ENCODE data around the gene CTNNA3. TPM values are rescaled to one million over a fixed set of nuclear protein-coding genes. Genes with fewer than 3 reads are reported as not detected.

Gene CTNNA3
- total and polyA plus RNA-seq, 7 donors: 0.85 to 66.2 (median 28.1) TPM

DNA sequence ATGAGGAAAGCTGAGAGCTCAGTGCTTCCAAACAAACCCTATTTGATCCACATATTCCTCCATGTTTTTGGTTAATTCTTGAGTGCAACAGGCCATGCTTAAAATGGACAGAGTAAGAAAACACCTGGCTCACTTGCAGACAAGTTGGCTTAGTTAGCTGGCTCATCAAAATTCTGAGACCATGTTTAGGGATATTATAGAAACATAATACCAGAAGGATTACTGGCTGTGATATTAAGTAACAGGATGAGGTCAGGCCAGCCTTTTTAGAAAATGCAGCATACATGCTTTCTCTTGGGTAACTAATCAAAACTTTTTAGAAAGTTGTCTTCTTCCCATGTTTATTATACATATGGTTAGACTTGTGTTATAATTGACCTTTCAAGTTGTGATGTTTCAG lies 1637.4 kb downstream of the CTNNA3 start:
- Histone ChIP-seq H3K4me1 (peaks cover 7% of the 10 kb centered on the region), H3K27me3 (ENCODE audit: insufficient read depth in 3 of 3, low read length in 2 of 3) (no peaks in the 10 kb centered on the region), H3K36me3 (ENCODE audit: insufficient read depth in 1 of 2, low read depth in 1 of 2) (no peaks in the 10 kb centered on the region), H3K9me3 (no peaks in the 10 kb centered on the region), H3K4me3 (no peak overlapping the region), H3K27ac (no peak overlapping the region)
- ATAC-seq: peak in 3 of 4 donors; percentile 45 to 61 (median 57)
- DNase-seq: no peak
- intact Hi-C loops (cut with DNase I): no loop called here
- TF ChIP-seq CTCF (IDR thresholded peaks at IDR 0.05): no peak

GRCh38 chr10:66049335-66049734 lies 1646.7 kb downstream of the CTNNA3 start:
- no peak for TF ChIP-seq CTCF (IDR thresholded peaks at IDR 0.05)
- no peaks in the 10 kb centered on the region for H3K9me3 ChIP-seq
- no peak overlapping the region for H3K27ac ChIP-seq
- intact Hi-C loops (cut with DNase I): no loop called here
- H3K27me3 ChIP-seq (ENCODE audit: insufficient read depth in 3 of 3, low read length in 2 of 3): no peaks in the 10 kb centered on the region
- no peak for ATAC-seq
- H3K4me3 ChIP-seq: no peak overlapping the region
- no peak for DNase-seq
- no peaks in the 10 kb centered on the region for H3K4me1 ChIP-seq
- WGBS, 3 donors: 82 to 88% (median 85%) methylated on average over 3 of the region's 3 CpGs
- no peaks in the 10 kb centered on the region for H3K36me3 ChIP-seq (ENCODE audit: insufficient read depth in 1 of 2, low read depth in 1 of 2)

DNA sequence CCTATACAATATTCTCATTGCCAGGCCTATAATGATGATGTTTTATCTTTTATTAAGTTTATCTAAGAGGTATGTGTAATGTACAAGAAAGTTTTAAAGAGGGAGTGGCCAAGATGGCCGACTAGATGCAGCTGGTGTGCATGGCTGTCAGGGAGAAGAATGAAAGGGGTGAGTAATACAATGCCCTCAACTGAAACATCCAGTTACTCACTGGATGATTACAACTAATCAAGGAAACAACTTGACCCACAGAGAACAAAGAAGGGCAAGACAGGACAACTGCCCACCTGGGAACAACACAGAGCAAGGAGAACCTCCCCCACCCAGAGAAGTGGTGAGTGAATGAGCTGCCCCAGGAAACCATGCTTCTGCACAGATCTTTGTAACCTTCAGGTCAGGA lies 1650.1 kb downstream of the CTNNA3 start:
- intact Hi-C loops (cut with DNase I): no loop called here
- no peaks in the 10 kb centered on the region for H3K27me3 ChIP-seq (ENCODE audit: insufficient read depth in 3 of 3, low read length in 2 of 3)
- no peak for DNase-seq
- no peak for TF ChIP-seq CTCF (IDR thresholded peaks at IDR 0.05)
- no peak overlapping the region for H3K27ac ChIP-seq
- no peaks in the 10 kb centered on the region for H3K4me1 ChIP-seq
- H3K9me3 ChIP-seq: no peaks in the 10 kb centered on the region
- 77 to 91% (median 81%) methylated on average over 1 of the region's 1 CpG for WGBS, 3 donors
- no peak for ATAC-seq
- H3K36me3 ChIP-seq (ENCODE audit: insufficient read depth in 1 of 2, low read depth in 1 of 2): no peaks in the 10 kb centered on the region
- no peak overlapping the region for H3K4me3 ChIP-seq

GRCh38 chr10:66041771-66042170 lies 1654.2 kb downstream of the CTNNA3 start:
- H3K9me3 ChIP-seq: no peaks in the 10 kb centered on the region
- intact Hi-C loops (cut with DNase I): no loop called here
- no peaks in the 10 kb centered on the region for H3K4me1 ChIP-seq
- no peaks in the 10 kb centered on the region for H3K27me3 ChIP-seq (ENCODE audit: insufficient read depth in 3 of 3, low read length in 2 of 3)
- H3K27ac ChIP-seq: no peak overlapping the region
- no peaks in the 10 kb centered on the region for H3K36me3 ChIP-seq (ENCODE audit: insufficient read depth in 1 of 2, low read depth in 1 of 2)
- no peak for TF ChIP-seq CTCF (IDR thresholded peaks at IDR 0.05)
- no peak for ATAC-seq
- no peak for DNase-seq
- 71 to 77% (median 75%) methylated on average over 3 of the region's 3 CpGs for WGBS, 3 donors
- no peak overlapping the region for H3K4me3 ChIP-seq

DNA sequence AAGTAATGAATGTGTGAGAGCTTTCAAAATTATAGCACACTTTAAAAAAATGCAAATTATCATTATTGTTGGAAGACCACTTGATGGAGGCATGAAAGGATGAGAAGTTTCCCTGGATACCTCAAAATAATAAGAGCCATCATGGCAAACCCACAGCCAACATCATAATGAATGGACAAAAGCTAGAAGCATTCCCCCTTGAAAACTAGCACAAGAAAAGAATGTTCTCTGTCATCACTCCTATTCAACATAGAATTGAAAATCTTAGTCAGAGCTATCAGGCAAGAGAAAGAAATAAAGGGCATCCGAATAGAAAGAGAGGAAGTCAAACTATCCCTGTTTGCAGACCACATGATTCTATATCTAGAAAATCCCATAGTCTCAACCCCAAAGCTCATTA lies 1657.4 kb downstream of the CTNNA3 start:
- ATAC-seq (no peak), DNase-seq (no peak)
- Histone ChIP-seq H3K9me3 (no peaks in the 10 kb centered on the region), H3K27me3 (ENCODE audit: insufficient read depth in 3 of 3, low read length in 2 of 3) (no peaks in the 10 kb centered on the region), H3K27ac (no peak overlapping the region), H3K36me3 (ENCODE audit: insufficient read depth in 1 of 2, low read depth in 1 of 2) (no peaks in the 10 kb centered on the region), H3K4me3 (no peak overlapping the region), H3K4me1 (no peaks in the 10 kb centered on the region)
- TF ChIP-seq CTCF (IDR thresholded peaks at IDR 0.05): no peak
- intact Hi-C loops (cut with DNase I): no loop called here
- 83 to 95% (median 90%) methylated on average over 1 of the region's 1 CpG for WGBS, 3 donors

Measured in psoas muscle (tissue), 8 donors.